CD4-positive, alpha-beta T cell (primary cell): Measurements from ENCODE around the gene OR5K3. TPM values are rescaled to one million over a fixed set of nuclear protein-coding genes. Genes with fewer than 3 reads are reported as not detected.

Experiments
- ATAC-seq: fragments of 200-7000 bp; cut with Tn5 transposase; one replicate; pipeline ENCODE4 v1.10.0; 2022; ENCODE audit warnings: mild to moderate bottlenecking; ENCODE audit not compliant: poor library complexity
- CTCF ChIA-PET: fragments of 350-600 bp; sonication (Branson Sonifier 250); formaldehyde crosslinking; loops from one replicate; lab custom pipeline; 2021; ENCODE audit warnings: antibody characterized with exemption, inconsistent platforms; lab: Charles Lee
- POLR2A ChIA-PET: fragments of 350-600 bp; sonication (Branson Sonifier 250); formaldehyde crosslinking; loops from one replicate; lab custom pipeline; 2021; ENCODE audit warnings: antibody characterized with exemption, inconsistent platforms; lab: Charles Lee
- DNase-seq, 14 experiments: peaks; one replicate each; pipeline ENCODE4 v3.0.0-alpha.2; 2013 to 2020; ENCODE audit warnings: mixed read lengths in 2 of 14
- H3K27ac ChIP-seq, 2 donors: one replicate each; pipeline versions ENCODE4 v1.5.1 to v1.7.0; 2013; ENCODE audit warnings: low read length in 2 of 2, low read depth in 1 of 2, mild to moderate bottlenecking in 1 of 2
- H3K27me3 ChIP-seq, 2 experiments: 1 replicate in 1 of 2; 2 replicates in 1 of 2; pipeline versions ENCODE4 v1.6.1 to v1.7.0; 2013; ENCODE audit warnings: low read length in 2 of 2, control low read depth in 1 of 2, mild to moderate bottlenecking in 1 of 2, moderate library complexity in 1 of 2; ENCODE audit not compliant: insufficient read depth in 2 of 2, control insufficient read depth in 1 of 2
- H3K36me3 ChIP-seq: one replicate; pipeline ENCODE4 v1.6.1; 2013; ENCODE audit warnings: low read length, control low read depth; ENCODE audit not compliant: insufficient read depth
- H3K4me1 ChIP-seq: one replicate; pipeline ENCODE4 v1.6.1; 2013; ENCODE audit warnings: low read length, control low read depth; ENCODE audit not compliant: insufficient read depth
- H3K4me3 ChIP-seq: one replicate; pipeline ENCODE4 v1.5.1; 2013; ENCODE audit warnings: mild to moderate bottlenecking, low read length, moderate library complexity
- H3K9me3 ChIP-seq, 2 experiments: 1 replicate in 1 of 2; 2 replicates in 1 of 2; pipeline versions ENCODE4 v1.6.1 to v1.7.0; 2013; ENCODE audit warnings: low read length in 2 of 2, mild to moderate bottlenecking in 2 of 2, control low read depth in 1 of 2, moderate library complexity in 1 of 2; ENCODE audit not compliant: control insufficient read depth in 1 of 2, insufficient read depth in 1 of 2
- H3K27ac Mint-ChIP-seq: one replicate; pipeline ENCODE4 v1.8.0; 2020; ENCODE audit warnings: mixed read lengths
- H3K27me3 Mint-ChIP-seq: one replicate; pipeline ENCODE4 v1.8.0; 2021; ENCODE audit warnings: mixed read lengths
- H3K36me3 Mint-ChIP-seq: one replicate; pipeline ENCODE4 v1.8.0; 2021; ENCODE audit warnings: low read depth, mixed read lengths
- H3K4me1 Mint-ChIP-seq: one replicate; pipeline ENCODE4 v1.8.0; 2021; ENCODE audit warnings: low read depth, mixed read lengths
- H3K4me3 Mint-ChIP-seq: one replicate; pipeline ENCODE4 v1.8.0; 2020; ENCODE audit warnings: mild to moderate bottlenecking, mixed read lengths
- H3K9me3 Mint-ChIP-seq: one replicate; pipeline ENCODE4 v1.8.0; 2020; ENCODE audit warnings: mixed read lengths
- CTCF ChIP-seq: fragments of 200-600 bp; IDR thresholded peaks from one replicate; pipeline ENCODE4 v1.8.0; 2022; ENCODE audit warnings: antibody characterized with exemption, mild to moderate bottlenecking
- intact Hi-C, 2 experiments: fragments of 100-400 bp; cut with DNase I in 1 of 2; cut with micrococcal nuclease in 1 of 2; formaldehyde crosslinking; loops; one replicate each; pipeline versions ENCODE4 v1.15.1 to v1.9.0; 2023 to 2025; cut with DNase I, micrococcal nuclease
- total RNA-seq, 174 experiments: library from RNA in 2 of 174; stranded (reverse) in 2 of 174; gene quantifications; one replicate each; pipeline ENCODE4 v1.2.3 and lab custom pipeline; 2021 to 2026

The OR5K3 gene
- total RNA-seq, 2 experiments from 2014 or later, result not detected

DNA sequence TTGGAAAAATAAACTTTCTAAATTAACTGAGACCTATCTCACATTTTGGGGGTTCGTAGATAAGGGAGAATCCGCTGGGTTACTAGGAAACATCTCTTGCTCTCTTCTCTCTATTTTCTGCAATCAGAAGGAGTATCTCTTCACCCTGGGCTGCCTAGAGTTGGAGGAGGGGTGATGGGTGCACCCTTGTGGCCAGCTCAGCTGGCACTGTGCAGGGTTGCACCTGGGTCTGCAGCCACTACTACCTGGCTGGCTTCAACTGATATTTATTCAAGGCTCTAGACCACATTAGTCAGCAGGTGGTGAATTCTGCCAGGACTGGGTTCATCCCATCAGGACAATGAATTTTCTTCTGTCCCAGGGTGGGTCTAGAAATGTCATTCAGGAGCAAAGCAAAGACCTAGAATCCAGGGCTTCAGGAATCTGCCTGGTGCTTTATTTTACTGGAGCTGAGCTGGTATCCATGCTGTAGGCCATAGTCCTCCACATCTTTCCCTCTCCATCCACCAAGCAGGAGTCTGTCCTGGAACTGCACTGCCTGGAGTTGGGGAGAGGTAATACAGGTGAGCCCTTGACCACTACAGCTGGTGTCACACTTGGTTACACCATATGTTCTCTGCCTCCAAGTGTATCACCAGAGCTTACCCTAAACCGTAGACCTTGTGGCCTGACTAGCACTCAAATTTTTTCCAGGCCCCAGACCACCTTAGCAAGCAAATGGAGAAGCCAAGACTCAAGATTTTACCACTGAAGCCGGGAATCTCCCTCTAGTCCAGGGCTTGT lies 22.8 kb upstream of the OR5K3 start:
- POLR2A ChIA-PET, result no interaction called here
- Mint-ChIP-seq H3K36me3 (no peaks in the 10 kb centered on the region), H3K27ac (no peak overlapping the region), H3K4me1 (no peaks in the 10 kb centered on the region), H3K4me3 (no peak overlapping the region), H3K9me3 (peaks cover 10% of the 10 kb centered on the region), H3K27me3 (peaks cover 7% of the 10 kb centered on the region)
- no peaks in the 10 kb centered on the region for H3K27me3 ChIP-seq
- no peak for TF ChIP-seq CTCF
- no peak overlapping the region for H3K4me3 ChIP-seq
- intact Hi-C loops, result no loop called here
- DNase-seq (no peak), ATAC-seq (no peak)
- CTCF ChIA-PET, result no interaction called here
- no peaks in the 10 kb centered on the region for H3K4me1 ChIP-seq
- H3K36me3 ChIP-seq, result no peaks in the 10 kb centered on the region
- H3K9me3 ChIP-seq, result peaks cover 0 to 3% of the 10 kb centered on the region in 2 experiments
- no peak overlapping the region for H3K27ac ChIP-seq

- ATAC-seq (no peak), DNase-seq (no peak)
- TF ChIP-seq CTCF, result no peak
- no peaks in the 10 kb centered on the region for H3K4me1 ChIP-seq
- peaks cover 7% of the 10 kb centered on the region for H3K9me3 Mint-ChIP-seq
- H3K4me3 Mint-ChIP-seq, result no peak overlapping the region
- H3K4me1 Mint-ChIP-seq, result no peaks in the 10 kb centered on the region
- no peak overlapping the region for H3K27ac ChIP-seq
- POLR2A ChIA-PET, result no interaction called here
- H3K36me3 ChIP-seq, result no peaks in the 10 kb centered on the region
- no peaks in the 10 kb centered on the region for H3K27me3 ChIP-seq
- H3K9me3 ChIP-seq, result peaks cover 0 to 3% of the 10 kb centered on the region in 2 experiments
- CTCF ChIA-PET, result no interaction called here
- no peak overlapping the region for H3K4me3 ChIP-seq
- no peak overlapping the region for H3K27ac Mint-ChIP-seq
- no peaks in the 10 kb centered on the region for H3K36me3 Mint-ChIP-seq
- intact Hi-C loops, result no loop called here
- H3K27me3 Mint-ChIP-seq, result peaks cover 7% of the 10 kb centered on the region
Observed at GRCh38 chr3:98371186-98371585, 19.3 kb upstream of the OR5K3 start.

- ATAC-seq (no peak), DNase-seq (no peak)
- Histone ChIP-seq H3K4me3 (no peak overlapping the region), H3K4me1 (no peaks in the 10 kb centered on the region), H3K27me3 (no peaks in the 10 kb centered on the region), H3K27ac (no peak overlapping the region), H3K9me3 (peaks cover 0 to 3% of the 10 kb centered on the region in 2 experiments), H3K36me3 (no peaks in the 10 kb centered on the region)
- Mint-ChIP-seq H3K27ac (no peak overlapping the region), H3K27me3 (peaks cover 7% of the 10 kb centered on the region), H3K9me3 (peaks cover 7% of the 10 kb centered on the region), H3K4me1 (no peaks in the 10 kb centered on the region), H3K36me3 (no peaks in the 10 kb centered on the region), H3K4me3 (no peak overlapping the region)
- TF ChIP-seq CTCF, result peak; percentile 7
- intact Hi-C loops, result no loop called here
- ChIA-PET POLR2A (no interaction called here), CTCF (no interaction called here)
Observed at GRCh38 chr3:98371853-98372252, 18.6 kb upstream of the OR5K3 start.
